GM21515 (cell line): ENCODE data around the gene APBB3.

Experiments
- ATAC-seq: cut with Tn5 transposase; IDR thresholded peaks from one replicate; pipeline ENCODE4 v1.9.1; 2021; ENCODE audit not compliant: unreplicated experiment

APBB3 gene

GRCh38 chr5:140555747-140556312 is 8.6 kb downstream of the APBB3 start:
- ATAC-seq: no peak

GRCh38 chr5:140554454-140554853 is 9.9 kb downstream of the APBB3 start:
- no peak for ATAC-seq

- ATAC-seq: no peak
These were observed 10.7 kb downstream of the APBB3 start for GRCh38 chr5:140553657-140554056.

GRCh38 chr5:140551872-140552271 is 12.5 kb downstream of the APBB3 start:
- ATAC-seq: no peak

GRCh38 chr5:140550147-140551079 is 14.0 kb downstream of the APBB3 start:
- no peak for ATAC-seq

GRCh38 chr5:140549237-140550144 is 14.9 kb downstream of the APBB3 start:
- no peak for ATAC-seq

GRCh38 chr5:140548791-140549190 is 15.6 kb downstream of the APBB3 start:
- ATAC-seq: no peak

- ATAC-seq: no peak
These were observed 16.1 kb downstream of the APBB3 start for GRCh38 chr5:140548300-140548688.

- peak; percentile 98 for ATAC-seq
These were observed 16.7 kb downstream of the APBB3 start, which contains the start of gene EIF4EBP3 for GRCh38 chr5:140547508-140548299. TSS of gene EIF4EBP3 (plus strand) at chr5:140547662. CDS start at chr5:140547738, 76 bp downstream.

- ATAC-seq: no peak
These were observed 17.4 kb downstream of the APBB3 start for GRCh38 chr5:140546851-140547507.

- ATAC-seq: no peak
These were observed 18.8 kb downstream of the APBB3 start for GRCh38 chr5:140545606-140546005.

GRCh38 chr5:140544986-140545385 is 19.4 kb downstream of the APBB3 start:
- ATAC-seq: no peak

GRCh38 chr5:140542972-140543371 is 21.4 kb downstream of the APBB3 start:
- no peak for ATAC-seq

GRCh38 chr5:140540227-140540626 is 24.2 kb downstream of the APBB3 start:
- ATAC-seq: no peak

GRCh38 chr5:140524003-140524402 is 40.4 kb downstream of the APBB3 start:
- ATAC-seq: no peak

- no peak for ATAC-seq
These were observed 51.3 kb downstream of the APBB3 start for GRCh38 chr5:140513124-140513523.

GRCh38 chr5:140509898-140510297 is 54.5 kb downstream of the APBB3 start:
- no peak for ATAC-seq
